NCI-H748 (cell line): ENCODE results near the gene MALAT1.

Source experiments
- DNase-seq: peaks from one replicate; lab custom pipeline; 2025; ENCODE audit not compliant: unreplicated experiment; lab: John Stamatoyannopoulos, UW

MALAT1 gene

GRCh38 chr11:65554842-65555430 is 56.1 kb downstream of the MALAT1 start:
- no peak for DNase-seq

DNA sequence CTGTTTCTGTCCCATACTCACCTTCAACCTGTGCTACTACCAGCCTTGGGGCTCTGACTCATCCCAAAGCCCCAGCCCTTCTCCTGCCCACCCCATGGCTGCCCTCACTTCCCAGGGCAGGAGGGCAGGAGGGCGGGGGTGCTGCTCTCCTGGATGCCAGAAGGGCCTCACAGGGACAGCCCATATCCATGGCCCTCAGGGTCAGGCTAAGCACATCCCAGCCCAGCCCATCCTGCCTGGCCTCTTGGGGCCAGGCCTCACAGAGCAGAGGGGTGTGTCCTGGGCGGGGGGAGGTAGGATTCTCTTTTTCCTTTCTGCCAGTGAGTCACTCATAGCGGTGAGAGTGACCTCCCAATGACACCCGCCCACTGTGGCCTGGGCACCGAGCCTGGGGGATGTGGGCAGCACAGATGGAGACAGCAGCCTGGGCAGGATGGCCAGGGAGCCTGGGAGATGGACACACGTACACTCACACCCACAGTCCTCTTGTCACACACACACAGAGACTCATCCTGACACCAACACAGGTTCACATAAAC is 56.9 kb downstream of the MALAT1 start:
- no peak for DNase-seq
